Subcutaneous preadipocyte (primary cell): ENCODE measurements around the gene SAP130. TPM values are rescaled to one million over a fixed set of nuclear protein-coding genes. Genes with fewer than 3 reads are reported as not detected.

Experiments
- small RNA-seq: library from RNA; depleted of rRNA; stranded (forward); fragments of <200 nt; gene quantifications from one replicate; pipeline ENCODE3, GENCODE V24; 2012
- total RNA-seq: library from RNA; depleted of rRNA; stranded (reverse); fragments of >200 nt; gene quantifications from 2 replicates; pipeline ENCODE4 v1.2.3, GENCODE V29; 2012

SAP130 gene
- total RNA-seq, result 6.6 and 9.6 TPM in 2 replicates

GRCh38 chr2:128027801-128028667, at the start of gene SAP130:
Gene SAP130, minus strand, starts transcription at chr2:128028059. Its CDS starts 1,767 bp downstream, at chr2:128026292.

Small RNA genes within 50 kb of the gene (small RNA-seq; reads per million reads assigned to genes)
- gene AC012306.1 (not detected), gene AC108059.3 (not detected), gene RF00019 (not detected)

Other genes with a start within 250 kb of the SAP130 start
- gene WDR33, start 216.9 kb downstream of the SAP130 start, total RNA-seq, result 23.5 and 35.6 TPM in 2 replicates
- gene POLR2D, start 169.9 kb downstream of the SAP130 start, total RNA-seq, result 15.1 and 23.9 TPM in 2 replicates
- 12.5 and 16.6 TPM in 2 replicates for gene AMMECR1L, start 142.1 kb downstream of the SAP130 start, total RNA-seq
- gene UGGT1, start 63.1 kb upstream of the SAP130 start, total RNA-seq, result 60.3 and 76.6 TPM in 2 replicates